ENCODE results near the gene MICAL2.

The MICAL2 gene

DNA sequence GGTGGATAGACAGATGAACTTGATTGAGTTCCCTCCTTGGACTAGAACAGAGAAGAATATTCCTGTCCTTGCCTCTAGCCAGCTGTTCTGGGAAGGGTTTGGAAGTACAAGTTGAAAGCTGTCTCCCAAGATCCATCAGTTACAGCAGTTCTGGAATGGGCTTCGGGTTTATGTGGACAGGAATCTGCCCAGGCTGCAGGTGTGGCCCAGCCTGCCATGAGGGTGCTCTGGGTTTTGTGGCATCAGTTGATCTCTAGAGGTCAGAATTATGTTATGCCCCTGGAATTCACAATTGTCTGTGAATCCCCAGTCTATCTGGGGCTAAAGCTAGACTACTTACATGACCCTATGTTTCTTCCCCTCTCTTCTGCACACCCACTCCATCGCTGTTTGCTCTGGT is 4.9 kb upstream of the MICAL2 start:
- H3K4me3 ChIP-seq (ENCODE audit: low read length) = no peak overlapping the region
- no peaks in the 10 kb centered on the region for H3K36me3 ChIP-seq (ENCODE audit: control insufficient read depth, insufficient read depth, low read length)
- no peaks in the 10 kb centered on the region for H3K9me3 ChIP-seq (ENCODE audit: control insufficient read depth, low read length)
- H3K9ac ChIP-seq (ENCODE audit: low read length) = no peak overlapping the region
- H3K4me1 ChIP-seq (ENCODE audit: control insufficient read depth, insufficient read depth, low read length) = peaks cover 18% of the 10 kb centered on the region
- H3K27me3 ChIP-seq (ENCODE audit: control insufficient read depth, insufficient read depth, low read length) = no peaks in the 10 kb centered on the region

DNA sequence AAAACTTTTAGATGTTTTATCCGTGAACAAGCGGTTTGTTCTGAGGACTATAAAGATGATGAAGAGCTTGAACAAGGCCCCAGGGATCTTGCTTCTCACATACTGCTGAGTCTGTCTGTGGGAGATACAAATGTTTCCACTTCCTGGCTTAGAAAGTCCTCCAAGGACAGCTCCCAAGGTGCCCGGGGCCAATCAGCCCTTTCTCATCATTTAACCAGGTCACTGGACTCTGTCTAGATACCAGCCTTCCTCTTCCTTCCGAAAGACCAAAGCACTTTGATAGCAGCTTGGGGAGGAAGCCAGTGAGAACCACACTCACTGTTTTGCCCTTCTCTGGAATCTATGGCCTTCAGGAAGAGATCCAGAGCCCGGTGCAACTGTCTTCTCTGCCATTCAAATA is 4.3 kb upstream of the MICAL2 start:
- peaks cover 18% of the 10 kb centered on the region for H3K4me1 ChIP-seq (ENCODE audit: control insufficient read depth, insufficient read depth, low read length)
- no peaks in the 10 kb centered on the region for H3K27me3 ChIP-seq (ENCODE audit: control insufficient read depth, insufficient read depth, low read length)
- no peaks in the 10 kb centered on the region for H3K36me3 ChIP-seq (ENCODE audit: control insufficient read depth, insufficient read depth, low read length)
- no peak overlapping the region for H3K4me3 ChIP-seq (ENCODE audit: low read length)
- no peaks in the 10 kb centered on the region for H3K9me3 ChIP-seq (ENCODE audit: control insufficient read depth, low read length)
- H3K9ac ChIP-seq (ENCODE audit: low read length) = no peak overlapping the region

DNA sequence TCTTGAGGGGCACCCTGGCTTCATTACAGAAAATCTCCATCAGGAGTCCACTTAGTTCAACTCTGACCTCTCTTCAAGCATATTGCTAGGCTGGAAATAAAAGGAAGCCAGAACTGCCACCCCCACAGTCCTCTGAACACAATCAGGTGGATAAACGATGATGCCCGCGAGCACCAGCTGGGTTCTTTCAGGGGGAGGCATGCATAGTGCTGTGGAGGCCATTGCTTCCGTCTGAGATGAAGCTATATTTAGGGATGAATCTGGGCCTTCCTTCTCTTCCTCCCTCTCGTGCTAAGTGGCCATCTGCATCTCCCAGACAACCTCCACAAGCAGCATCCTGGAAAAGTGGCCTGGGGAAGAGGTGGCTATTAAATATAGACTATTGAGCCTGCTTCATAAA is 3.9 kb upstream of the MICAL2 start:
- no peaks in the 10 kb centered on the region for H3K27me3 ChIP-seq (ENCODE audit: control insufficient read depth, insufficient read depth, low read length)
- peaks cover 15% of the 10 kb centered on the region for H3K4me1 ChIP-seq (ENCODE audit: control insufficient read depth, insufficient read depth, low read length)
- no peak overlapping the region for H3K4me3 ChIP-seq (ENCODE audit: low read length)

GRCh38 chr11:12108875-12109453 is 1.4 kb upstream of the MICAL2 start:
- Histone ChIP-seq H3K9ac (ENCODE audit: low read length) (no peak overlapping the region), H3K4me1 (ENCODE audit: control insufficient read depth, insufficient read depth, low read length) (peaks cover 20% of the 10 kb centered on the region), H3K4me3 (ENCODE audit: low read length) (no peak overlapping the region), H3K9me3 (ENCODE audit: control insufficient read depth, low read length) (no peaks in the 10 kb centered on the region), H3K27me3 (ENCODE audit: control insufficient read depth, insufficient read depth, low read length) (no peaks in the 10 kb centered on the region), H3K36me3 (ENCODE audit: control insufficient read depth, insufficient read depth, low read length) (no peaks in the 10 kb centered on the region)

More for the DNA sequence above, 3.9 kb upstream of the MICAL2 start:
- Histone ChIP-seq H3K9ac (ENCODE audit: low read length) (no peak overlapping the region), H3K36me3 (ENCODE audit: control insufficient read depth, insufficient read depth, low read length) (no peaks in the 10 kb centered on the region), H3K9me3 (ENCODE audit: control insufficient read depth, low read length) (no peaks in the 10 kb centered on the region)

DNA sequence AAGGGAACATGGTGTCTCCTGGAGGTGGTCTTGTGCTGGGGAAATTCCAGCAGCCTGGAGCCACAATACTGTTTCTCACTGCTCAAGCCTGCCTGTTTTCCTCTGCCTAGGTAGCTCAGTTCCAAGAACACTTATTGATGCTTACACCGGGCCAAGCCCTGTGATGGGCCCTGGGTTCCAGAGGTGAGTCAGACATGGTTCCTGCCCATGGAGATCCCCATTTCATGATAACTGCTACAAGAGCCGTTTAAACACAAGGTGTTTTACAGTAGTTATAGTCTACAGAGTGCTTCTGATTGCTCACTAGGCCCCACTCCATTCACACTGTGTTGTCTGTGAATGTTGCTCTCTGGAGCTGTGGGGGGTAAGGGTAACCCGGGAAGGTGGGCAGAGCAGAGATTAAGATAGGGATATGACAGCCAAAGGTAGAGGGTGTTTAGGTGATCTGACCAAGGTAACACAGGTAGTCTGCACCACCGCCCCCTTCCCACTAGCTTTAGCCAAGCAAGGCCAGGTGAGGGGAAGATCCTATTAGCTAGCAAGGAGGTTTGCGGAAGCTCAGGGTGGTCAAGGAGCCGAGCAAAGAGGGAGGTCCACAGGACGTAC is 696 bp upstream of the MICAL2 start:
- peak overlapping the region; percentile 77 for H3K4me3 ChIP-seq (ENCODE audit: low read length)
- no peaks in the 10 kb centered on the region for H3K36me3 ChIP-seq (ENCODE audit: control insufficient read depth, insufficient read depth, low read length)
- peaks cover 20% of the 10 kb centered on the region for H3K4me1 ChIP-seq (ENCODE audit: control insufficient read depth, insufficient read depth, low read length)
- no peaks in the 10 kb centered on the region for H3K9me3 ChIP-seq (ENCODE audit: control insufficient read depth, low read length)
- peak overlapping the region; percentile 71 for H3K9ac ChIP-seq (ENCODE audit: low read length)
- H3K27me3 ChIP-seq (ENCODE audit: control insufficient read depth, insufficient read depth, low read length) = no peaks in the 10 kb centered on the region

GRCh38 chr11:12110714-12111548 is 541 bp downstream of the MICAL2 start:
- Histone ChIP-seq H3K9me3 (ENCODE audit: control insufficient read depth, low read length) (no peaks in the 10 kb centered on the region), H3K27me3 (ENCODE audit: control insufficient read depth, insufficient read depth, low read length) (no peaks in the 10 kb centered on the region), H3K9ac (ENCODE audit: low read length) (peak overlapping the region; percentile 80), H3K4me3 (ENCODE audit: low read length) (peak overlapping the region; percentile 45), H3K36me3 (ENCODE audit: control insufficient read depth, insufficient read depth, low read length) (no peaks in the 10 kb centered on the region), H3K4me1 (ENCODE audit: control insufficient read depth, insufficient read depth, low read length) (peaks cover 20% of the 10 kb centered on the region)

GRCh38 chr11:12111549-12112520 is 1.4 kb downstream of the MICAL2 start:
- Histone ChIP-seq H3K9ac (ENCODE audit: low read length) (peak overlapping the region; percentile 80), H3K36me3 (ENCODE audit: control insufficient read depth, insufficient read depth, low read length) (no peaks in the 10 kb centered on the region), H3K4me3 (ENCODE audit: low read length) (peak overlapping the region; percentile 45), H3K4me1 (ENCODE audit: control insufficient read depth, insufficient read depth, low read length) (peaks cover 20% of the 10 kb centered on the region), H3K27me3 (ENCODE audit: control insufficient read depth, insufficient read depth, low read length) (no peaks in the 10 kb centered on the region), H3K9me3 (ENCODE audit: control insufficient read depth, low read length) (no peaks in the 10 kb centered on the region)

DNA sequence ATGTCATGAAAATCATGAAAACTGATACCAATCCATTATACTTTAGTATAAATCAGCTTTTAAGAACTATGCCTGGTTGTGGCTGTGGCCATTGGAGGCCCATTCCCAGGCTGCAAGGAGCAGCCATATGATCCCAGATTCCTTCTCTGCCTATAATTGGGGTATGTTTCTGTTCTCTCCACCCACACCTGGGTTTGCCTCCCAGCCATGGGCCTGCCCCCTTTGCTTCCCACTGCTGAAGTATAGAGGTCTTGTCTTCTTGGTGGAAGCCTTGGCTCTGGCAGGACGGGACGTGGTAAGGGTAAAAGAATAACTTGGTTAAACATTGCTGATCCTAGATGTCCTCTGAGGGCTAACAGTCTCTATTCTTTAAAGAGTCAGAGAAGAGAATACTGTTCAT is 2.4 kb downstream of the MICAL2 start:
- Histone ChIP-seq H3K4me3 (ENCODE audit: low read length) (no peak overlapping the region), H3K36me3 (ENCODE audit: control insufficient read depth, insufficient read depth, low read length) (no peaks in the 10 kb centered on the region), H3K9me3 (ENCODE audit: control insufficient read depth, low read length) (no peaks in the 10 kb centered on the region), H3K9ac (ENCODE audit: low read length) (no peak overlapping the region), H3K27me3 (ENCODE audit: control insufficient read depth, insufficient read depth, low read length) (no peaks in the 10 kb centered on the region), H3K4me1 (ENCODE audit: control insufficient read depth, insufficient read depth, low read length) (peaks cover 20% of the 10 kb centered on the region)

- Histone ChIP-seq H3K4me3 (ENCODE audit: low read length) (no peak overlapping the region), H3K9me3 (ENCODE audit: control insufficient read depth, low read length) (no peaks in the 10 kb centered on the region), H3K9ac (ENCODE audit: low read length) (no peak overlapping the region)
These were observed 2.9 kb downstream of the MICAL2 start for GRCh38 chr11:12113294-12113693.

GRCh38 chr11:12114193-12115033 is 4.0 kb downstream of the MICAL2 start:
- H3K9me3 ChIP-seq (ENCODE audit: control insufficient read depth, low read length) = no peaks in the 10 kb centered on the region
- H3K4me1 ChIP-seq (ENCODE audit: control insufficient read depth, insufficient read depth, low read length) = peaks cover 30% of the 10 kb centered on the region
- no peaks in the 10 kb centered on the region for H3K36me3 ChIP-seq (ENCODE audit: control insufficient read depth, insufficient read depth, low read length)
- H3K9ac ChIP-seq (ENCODE audit: low read length) = peak overlapping the region; percentile 14
- no peak overlapping the region for H3K4me3 ChIP-seq (ENCODE audit: low read length)
- no peaks in the 10 kb centered on the region for H3K27me3 ChIP-seq (ENCODE audit: control insufficient read depth, insufficient read depth, low read length)

More at GRCh38 chr11:12113294-12113693, 2.9 kb downstream of the MICAL2 start:
- Histone ChIP-seq H3K36me3 (ENCODE audit: control insufficient read depth, insufficient read depth, low read length) (no peaks in the 10 kb centered on the region), H3K4me1 (ENCODE audit: control insufficient read depth, insufficient read depth, low read length) (peaks cover 22% of the 10 kb centered on the region), H3K27me3 (ENCODE audit: control insufficient read depth, insufficient read depth, low read length) (no peaks in the 10 kb centered on the region)
